NCI-H345 treated with DMSO at 0.1 percent for 48 hours (cell line): ENCODE data around the gene PUS7L.
"Not testable (repeated sequence)": the region's sequence is repeated elsewhere in the genome, so short reads cannot be mapped to it uniquely, and the experiment has no call there.

Experiments used
- DNase-seq: peaks from one replicate; lab custom pipeline; 2025; ENCODE audit not compliant: unreplicated experiment; lab: John Stamatoyannopoulos, UW

The PUS7L gene

GRCh38 chr12:43751360-43751759 lies 7.2 kb downstream of the PUS7L start:
- DNase-seq, result not testable (repeated sequence)

DNA sequence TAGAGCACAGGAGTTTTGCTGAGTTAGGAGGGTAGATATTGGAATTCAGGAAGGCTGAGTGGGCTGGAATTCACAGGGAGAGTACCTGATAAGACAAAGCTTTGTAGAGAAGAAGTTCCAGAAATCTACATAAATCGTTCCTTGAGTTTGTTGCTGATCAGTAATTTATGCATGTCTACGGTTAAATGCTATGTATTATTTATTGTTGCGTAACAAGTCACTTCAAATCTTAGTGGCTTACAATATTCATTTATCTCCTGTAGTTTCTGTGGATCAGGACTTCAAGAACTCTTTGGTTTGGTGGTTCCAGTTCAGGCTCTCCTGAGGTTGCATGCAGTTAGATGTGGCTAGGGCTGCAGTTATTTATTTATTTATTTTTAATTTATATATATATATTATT lies 7.8 kb downstream of the PUS7L start:
- no peak for DNase-seq

- no peak for DNase-seq
Measured at GRCh38 chr12:43749016-43749415, 9.6 kb downstream of the PUS7L start.

GRCh38 chr12:43744826-43745225 lies 13.8 kb downstream of the PUS7L start:
- DNase-seq, result no peak

DNA sequence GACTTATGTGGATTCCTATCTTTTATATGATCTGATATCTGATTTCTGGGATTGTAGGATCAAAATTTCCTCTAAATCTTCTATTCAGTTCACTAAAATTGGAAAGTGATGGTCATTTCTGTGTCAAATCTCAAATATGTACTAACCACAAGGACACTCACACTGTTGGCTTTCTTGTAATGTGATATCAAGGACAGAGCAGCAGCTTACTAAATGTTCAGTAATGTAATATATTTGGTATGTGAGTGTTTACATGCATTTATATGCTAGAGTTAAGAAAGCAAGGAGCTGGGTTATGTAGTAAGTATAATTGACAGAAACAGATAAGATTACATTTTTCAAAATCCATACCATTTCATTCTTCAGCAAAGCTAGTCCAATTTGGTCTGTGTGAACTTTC lies 16.5 kb downstream of the PUS7L start:
- DNase-seq, result no peak

- DNase-seq, result no peak
Measured at GRCh38 chr12:43740511-43741100, 18.0 kb downstream of the PUS7L start.

DNA sequence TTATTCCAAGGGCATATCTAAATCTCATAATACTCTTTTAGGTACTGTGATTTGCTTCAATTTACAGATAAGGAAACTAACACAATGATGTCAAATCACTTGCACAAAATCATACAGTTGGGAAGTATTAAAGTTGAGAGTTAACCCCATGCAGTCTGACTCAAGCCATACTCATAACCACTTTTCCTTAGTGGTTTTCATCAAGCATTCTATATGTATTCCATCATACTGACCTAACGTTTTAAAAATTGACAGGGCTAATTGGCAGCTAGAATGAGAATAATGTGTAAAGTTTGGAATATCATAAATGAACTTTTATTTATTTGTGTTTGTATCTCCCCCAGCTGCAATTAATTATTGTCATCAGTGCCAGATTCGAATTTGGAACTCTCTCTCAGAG lies 20.9 kb downstream of the PUS7L start:
- no peak for DNase-seq

- DNase-seq, result no peak
Measured at GRCh38 chr12:43736927-43737440, 21.6 kb downstream of the PUS7L start.

- DNase-seq, result no peak
Measured at GRCh38 chr12:43733687-43734086, 24.9 kb downstream of the PUS7L start.

DNA sequence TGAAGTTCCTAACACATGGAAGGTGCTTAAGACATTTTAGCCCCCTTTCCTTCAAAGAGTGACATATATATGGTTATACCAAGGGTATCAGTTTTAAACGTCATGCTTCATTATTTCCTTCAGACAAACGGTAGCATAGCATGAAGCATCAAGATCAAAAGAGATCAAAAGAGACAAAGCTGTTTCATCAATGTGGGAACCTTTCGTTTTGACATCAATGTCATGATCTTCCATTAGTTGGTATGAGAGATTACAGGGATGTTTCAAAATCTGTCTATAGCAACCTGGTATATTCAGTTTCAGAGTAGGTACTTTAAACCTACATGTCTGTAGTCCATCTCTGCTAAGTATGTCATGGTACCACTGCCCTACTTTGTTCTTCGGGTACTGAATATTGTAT lies 28.3 kb downstream of the PUS7L start:
- no peak for DNase-seq

DNA sequence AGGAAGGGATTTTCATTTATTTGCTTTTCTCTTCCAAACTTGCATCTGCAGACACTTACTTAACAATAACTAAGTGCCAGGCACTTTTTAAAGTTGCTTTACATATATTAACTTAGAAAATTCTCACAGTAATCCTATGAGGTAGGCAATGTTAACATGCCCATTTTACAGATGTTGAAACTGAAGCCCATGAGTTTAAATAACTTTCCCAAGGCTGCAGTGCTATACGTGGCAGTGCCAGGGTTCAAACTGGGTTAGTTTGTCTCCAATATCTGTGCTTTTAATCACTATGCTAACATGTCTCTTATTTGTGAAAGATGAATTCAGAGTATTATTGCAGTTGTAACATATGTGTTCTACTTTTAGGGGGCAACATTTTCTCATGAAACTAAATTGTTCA lies 29.9 kb downstream of the PUS7L start:
- no peak for DNase-seq

GRCh38 chr12:43728117-43728516 lies 30.5 kb downstream of the PUS7L start:
- no peak for DNase-seq

GRCh38 chr12:43723134-43723533 lies 35.5 kb downstream of the PUS7L start:
- DNase-seq, result no peak

DNA sequence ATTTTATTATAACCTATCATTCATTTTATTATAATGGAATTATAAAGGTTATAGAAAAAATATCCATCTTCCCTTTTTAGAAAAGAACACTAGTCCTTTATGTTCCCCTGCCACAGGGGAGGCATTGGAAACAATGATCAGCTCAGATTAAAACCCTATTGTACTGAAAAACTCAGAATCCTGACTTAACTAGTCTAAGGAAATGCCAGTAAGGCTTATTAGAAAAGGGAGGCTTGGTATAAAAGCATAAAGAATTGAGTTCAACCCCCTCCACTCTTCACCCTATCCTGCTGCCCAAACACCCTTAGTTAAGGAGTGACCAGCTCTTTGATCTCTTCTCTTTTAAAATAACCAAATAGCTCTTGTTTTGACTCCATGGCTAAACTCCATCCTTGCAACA lies 36.0 kb downstream of the PUS7L start:
- DNase-seq, result no peak

- no peak for DNase-seq
Measured at GRCh38 chr12:43711348-43711747, 47.2 kb downstream of the PUS7L start.

GRCh38 chr12:43703772-43704171 lies 54.8 kb downstream of the PUS7L start:
- DNase-seq, result not testable (repeated sequence)

DNA sequence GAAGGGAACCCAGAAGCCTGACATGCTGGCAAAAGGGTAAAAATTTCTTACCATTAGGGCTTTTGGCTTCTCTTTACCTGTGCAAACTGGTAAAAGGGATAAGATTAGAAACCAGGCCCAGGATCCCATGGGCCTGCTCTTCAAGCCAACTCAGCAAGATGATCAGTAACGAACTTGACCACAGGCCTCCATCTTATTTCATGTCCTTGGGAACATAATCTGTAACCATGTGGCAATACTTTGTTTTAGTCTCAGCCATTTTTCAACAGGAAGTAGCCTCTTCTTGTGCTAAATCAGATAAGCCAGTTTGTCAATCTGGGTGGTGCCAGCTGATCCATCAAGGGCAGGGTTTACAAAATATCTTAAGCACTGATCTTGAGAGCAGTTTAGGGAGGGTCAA lies 57.4 kb downstream of the PUS7L start:
- DNase-seq, result not testable (repeated sequence)

DNA sequence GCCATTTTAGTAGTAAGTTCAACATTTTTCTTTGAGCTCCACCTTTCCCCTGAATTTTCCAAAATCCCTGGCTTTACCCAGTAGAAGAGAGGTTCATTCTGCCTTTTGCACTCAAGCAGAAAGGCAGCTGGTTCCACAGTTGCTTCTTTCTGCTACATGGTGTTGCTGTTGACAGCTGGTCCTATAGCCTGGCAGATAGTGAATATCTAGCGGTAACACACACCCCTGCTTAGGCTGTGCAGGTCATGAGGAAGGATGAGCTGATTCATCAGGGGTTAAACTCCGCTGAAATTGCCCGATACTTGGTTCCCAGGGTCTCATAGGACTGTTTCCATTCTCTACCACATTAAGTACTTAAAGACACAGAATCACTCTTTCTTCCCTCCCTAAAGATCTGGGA lies 62.4 kb downstream of the PUS7L start:
- no peak for DNase-seq

GRCh38 chr12:43694879-43695278 lies 63.7 kb downstream of the PUS7L start:
- DNase-seq, result no peak

GRCh38 chr12:43692064-43692463 lies 66.5 kb downstream of the PUS7L start:
- DNase-seq, result no peak

- DNase-seq, result not testable (repeated sequence)
Measured at GRCh38 chr12:43685491-43685890, 73.1 kb downstream of the PUS7L start.

DNA sequence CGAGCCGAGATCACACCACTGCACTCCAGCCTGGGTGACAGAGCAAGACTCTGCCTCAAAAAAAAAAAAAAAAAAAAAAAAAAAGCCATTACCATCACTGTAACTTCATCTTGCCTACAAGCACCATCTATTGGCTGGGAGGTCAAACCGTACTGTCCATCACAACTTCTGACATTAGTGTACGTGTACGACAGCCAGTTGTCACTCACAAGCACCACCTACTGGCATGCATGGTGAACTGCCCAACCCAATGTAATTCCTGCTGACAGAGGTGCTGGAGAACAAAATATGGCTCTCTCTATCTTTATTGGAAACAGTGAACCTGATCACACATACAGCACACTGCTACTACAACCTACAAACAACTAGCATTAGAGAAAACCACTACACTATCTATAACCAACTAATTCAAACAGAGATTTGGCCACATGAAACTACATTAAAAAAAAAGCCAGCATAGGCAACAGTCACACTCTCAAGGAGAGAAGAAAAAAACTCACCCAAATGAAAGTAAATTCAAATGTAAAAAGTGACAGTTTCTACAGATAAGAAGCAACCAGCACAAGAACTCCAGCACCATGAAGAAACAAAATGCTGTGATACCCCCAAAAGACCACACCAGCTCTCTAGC lies 82.3 kb downstream of the PUS7L start:
- DNase-seq, result no peak
